ENCODE measurements around the gene MADCAM1.

The MADCAM1 gene

GRCh38 chr19:489418-490196 lies 6.7 kb upstream of the MADCAM1 start:
- no peak for DNase-seq

GRCh38 chr19:491146-491741 lies 5.0 kb upstream of the MADCAM1 start:
- no peak for DNase-seq

GRCh38 chr19:492091-492531 lies 4.2 kb upstream of the MADCAM1 start:
- no peak for DNase-seq

- DNase-seq, result no peak
Observed at GRCh38 chr19:493391-494170, 2.7 kb upstream of the MADCAM1 start.

- no peak for DNase-seq
Observed at GRCh38 chr19:494171-495080, 1.9 kb upstream of the MADCAM1 start.

- no peak for DNase-seq
Observed at GRCh38 chr19:495081-495401, 1.2 kb upstream of the MADCAM1 start.

GRCh38 chr19:495402-496111 lies 729 bp upstream of the MADCAM1 start:
- DNase-seq, result no peak

GRCh38 chr19:496986-497385 lies 700 bp downstream of the MADCAM1 start:
- DNase-seq, result no peak

GRCh38 chr19:497491-497868 lies 1.2 kb downstream of the MADCAM1 start:
- no peak for DNase-seq

GRCh38 chr19:497869-498510 lies 1.7 kb downstream of the MADCAM1 start:
- no peak for DNase-seq

GRCh38 chr19:498511-498891 lies 2.2 kb downstream of the MADCAM1 start:
- no peak for DNase-seq

GRCh38 chr19:498977-499623 lies 2.8 kb downstream of the MADCAM1 start:
- DNase-seq, result no peak

GRCh38 chr19:501646-502045 lies 5.4 kb downstream of the MADCAM1 start:
- DNase-seq, result no peak

GRCh38 chr19:504616-505015 lies 8.3 kb downstream of the MADCAM1 start:
- DNase-seq, result no peak

- peak; percentile 95 for DNase-seq
Observed at GRCh38 chr19:506404-507285, 10.4 kb downstream of the MADCAM1 start.

- DNase-seq, result no peak
Observed at GRCh38 chr19:507286-508203, 11.3 kb downstream of the MADCAM1 start, which contains the start of gene TPGS1. TSS of gene TPGS1 (plus strand) at chr19:507497. CDS start at chr19:507507, 10 bp downstream.

GRCh38 chr19:508204-509150 lies 12.2 kb downstream of the MADCAM1 start:
- no peak for DNase-seq

All from DMS153 (cell line).